HCT116 (cell line): ENCODE measurements around the gene CALU. TPM values are rescaled to one million over a fixed set of nuclear protein-coding genes. Genes with fewer than 3 reads are reported as not detected.

ENCODE experiments used
- ATAC-seq: fragments of 200-7000 bp; cut with Tn5 transposase; 2 replicates; pipeline ENCODE4 v1.9.1; 2020; ENCODE audit warnings: mild to moderate bottlenecking, moderate library complexity
- BruUV-seq: library from RNA; stranded (reverse); fragments of 400-500 nt; replicated peaks from 2 replicates; lab custom pipeline; 2021; lab: Mats Ljungman, UMichigan
- CTCF ChIA-PET: fragments of 300-600 bp; sonication (Branson Sonifier 250); formaldehyde crosslinking; loops from one replicate; lab custom pipeline; 2021; ENCODE audit warnings: antibody characterized with exemption; lab: Charles Lee
- POLR2A ChIA-PET: fragments of 300-600, 350-600 bp; sonication (Branson Sonifier 250); formaldehyde crosslinking; loops from one replicate; lab custom pipeline; 2021; ENCODE audit warnings: antibody characterized with exemption; lab: Charles Lee
- RAD21 ChIA-PET, 2 experiments: fragments of 300-600 bp; sonication (Branson Sonifier 250); formaldehyde crosslinking; loops; one replicate each; lab custom pipeline; 2023; ENCODE audit warnings: low total read pairs in 2 of 2; ENCODE audit not compliant: uncharacterized antibody in 2 of 2, unreplicated experiment in 2 of 2, low non-redundant PET in 1 of 2; lab: Charles Lee
- DNase-seq: peaks from one replicate; pipeline ENCODE4 v3.0.0-alpha.2; 2010; ENCODE audit warnings: low read depth, low spot score
- H2AFZ ChIP-seq: fragments of 200-600 bp; shearing (Covaris generic), sonication (generic); 2 replicates; pipeline ENCODE4 v1.6.1; 2017; ENCODE audit warnings: low read depth, mixed run types, mixed read lengths, antibody characterized with exemption, low read length; ENCODE audit not compliant: poor library complexity, severe bottlenecking
- H3K27ac ChIP-seq: 2 replicates; pipeline ENCODE4 v1.5.1; 2012; ENCODE audit warnings: low read depth, low read length
- H3K27me3 ChIP-seq: fragments of 200-600 bp; sonication (generic); 2 replicates; pipeline ENCODE4 v1.6.1; 2016; ENCODE audit warnings: mixed run types, low read length, mixed read lengths; ENCODE audit not compliant: insufficient read depth
- H3K36me3 ChIP-seq, 2 experiments: fragments of 200-500 bp in 1 of 2; fragments of 200-600 bp in 1 of 2; sonication (Bioruptor generic) in 1 of 2; sonication (generic) in 1 of 2; 2 replicates each; pipeline versions ENCODE4 v1.5.1 to v1.6.1; 2014 to 2016; ENCODE audit warnings: low read length in 2 of 2, inconsistent platforms in 1 of 2, mixed read lengths in 1 of 2, mixed run types in 1 of 2; ENCODE audit not compliant: insufficient read depth in 2 of 2, control insufficient read depth in 1 of 2
- H3K4me1 ChIP-seq, 2 experiments: fragments of 200-600 bp in 1 of 2; sonication (generic) in 1 of 2; 2 replicates each; pipeline versions ENCODE4 v1.5.1 to v1.6.1; 2012 to 2017; ENCODE audit warnings: low read length in 2 of 2, inconsistent platforms in 1 of 2, mild to moderate bottlenecking in 1 of 2, mixed read lengths in 1 of 2, mixed run types in 1 of 2, moderate library complexity in 1 of 2; ENCODE audit not compliant: insufficient read depth in 2 of 2, control insufficient read depth in 1 of 2
- H3K4me2 ChIP-seq: fragments of 200-600 bp; sonication (generic); 2 replicates; pipeline ENCODE4 v1.6.1; 2017; ENCODE audit warnings: mixed run types, low read length, mixed read lengths
- H3K4me3 ChIP-seq, 2 experiments: fragments of 200-600 bp in 1 of 2; sonication (generic) in 1 of 2; replicated peaks in 1 of 2; 2 replicates each; pipeline ENCODE4 v1.5.1; 2011 to 2016; ENCODE audit warnings: low read length in 2 of 2, control low read depth in 1 of 2, low read depth in 1 of 2, mild to moderate bottlenecking in 1 of 2, mixed read lengths in 1 of 2, mixed run types in 1 of 2
- H3K79me2 ChIP-seq: fragments of 200-600 bp; sonication (generic); 2 replicates; pipeline ENCODE4 v1.6.1; 2017; ENCODE audit warnings: mild to moderate bottlenecking, mixed run types, low read length, moderate library complexity, mixed read lengths; ENCODE audit not compliant: insufficient read depth
- H3K9ac ChIP-seq: fragments of 200-600 bp; sonication (generic); 2 replicates; pipeline ENCODE4 v1.6.1; 2016; ENCODE audit warnings: low read length, mixed read lengths
- H3K9me2 ChIP-seq: fragments of 200-600 bp; sonication (generic), shearing (Covaris generic); 2 replicates; pipeline ENCODE4 v1.6.1; 2017; ENCODE audit warnings: mixed run types, mild to moderate bottlenecking, moderate library complexity; ENCODE audit not compliant: insufficient read depth
- H3K9me3 ChIP-seq, 2 experiments: fragments of 200-500 bp in 1 of 2; fragments of 200-600 bp in 1 of 2; sonication (Bioruptor generic) in 1 of 2; sonication (generic) in 1 of 2; 2 replicates each; pipeline ENCODE4 v1.6.1; 2014 to 2017; ENCODE audit warnings: low read length in 2 of 2, mixed read lengths in 2 of 2, inconsistent platforms in 1 of 2, low read depth in 1 of 2, mild to moderate bottlenecking in 1 of 2, mixed run types in 1 of 2, moderate library complexity in 1 of 2; ENCODE audit not compliant: control insufficient read depth in 1 of 2, insufficient read depth in 1 of 2
- H4K20me1 ChIP-seq: fragments of 200-600 bp; sonication (generic), shearing (Covaris generic); 2 replicates; pipeline ENCODE4 v1.6.1; 2017; ENCODE audit warnings: mixed run types, mild to moderate bottlenecking, moderate library complexity; ENCODE audit not compliant: insufficient read depth
- CBX3 ChIP-seq: IDR thresholded peaks from 2 replicates; pipeline ENCODE4 v1.6.1; 2012; ENCODE audit warnings: low read depth
- CEBPB ChIP-seq: IDR thresholded peaks from 2 replicates; pipeline ENCODE4 v1.6.1; 2012; ENCODE audit warnings: low read depth
- EGR1 ChIP-seq: IDR thresholded peaks from 2 replicates; pipeline ENCODE4 v1.6.1; 2012; ENCODE audit warnings: low read depth
- ELF1 ChIP-seq: IDR thresholded peaks from 2 replicates; pipeline ENCODE4 v1.6.1; 2012; ENCODE audit warnings: low read depth, borderline replicate concordance
- EZH2 ChIP-seq: fragments of 200-600 bp; sonication (generic); IDR thresholded peaks from 2 replicates; pipeline ENCODE4 v1.6.1; 2017; ENCODE audit warnings: antibody characterized with exemption, mixed run types
- FOSL1 ChIP-seq: IDR thresholded peaks from 2 replicates; pipeline ENCODE4 v1.6.1; 2012; ENCODE audit warnings: low read depth
- JUND ChIP-seq: IDR thresholded peaks from 2 replicates; pipeline ENCODE4 v1.6.1; 2012
- POLR2A ChIP-seq: IDR thresholded peaks from 2 replicates; pipeline ENCODE4 v1.7.0; 2011; ENCODE audit warnings: borderline replicate concordance; ENCODE audit not compliant: insufficient read depth, insufficient read length; ENCODE audit errors: extremely low read depth
- POLR2AphosphoS5 ChIP-seq: IDR thresholded peaks from 2 replicates; pipeline ENCODE4 v1.6.1; 2011; ENCODE audit warnings: mild to moderate bottlenecking, low read depth, low read length, moderate library complexity
- RAD21 ChIP-seq: IDR thresholded peaks from 2 replicates; pipeline ENCODE4 v1.6.1; 2012; ENCODE audit warnings: low read depth, mild to moderate bottlenecking
- REST ChIP-seq: IDR thresholded peaks from 2 replicates; pipeline ENCODE4 v1.6.1; 2012; ENCODE audit warnings: low read depth
- SIN3A ChIP-seq: IDR thresholded peaks from 2 replicates; pipeline ENCODE4 v1.6.1; 2012; ENCODE audit warnings: low read depth
- SP1 ChIP-seq: IDR thresholded peaks from 2 replicates; pipeline ENCODE4 v1.6.1; 2012; ENCODE audit warnings: low read depth
- SRF ChIP-seq: IDR thresholded peaks from 2 replicates; pipeline ENCODE4 v1.6.1; 2012; ENCODE audit warnings: low read depth
- TCF7L2 ChIP-seq: IDR thresholded peaks from 2 replicates; pipeline ENCODE4 v1.7.0; 2011; ENCODE audit warnings: borderline replicate concordance, inconsistent platforms; ENCODE audit not compliant: insufficient read depth, insufficient read length; ENCODE audit errors: extremely low read depth
- YY1 ChIP-seq: IDR thresholded peaks from 2 replicates; pipeline ENCODE4 v1.6.1; 2011; ENCODE audit warnings: low read length, low read depth, moderate library complexity, mild to moderate bottlenecking; ENCODE audit not compliant: insufficient replicate concordance; ENCODE audit errors: extremely low read depth
- ZBTB33 ChIP-seq: IDR thresholded peaks from 2 replicates; pipeline ENCODE4 v1.6.1; 2011; ENCODE audit warnings: mild to moderate bottlenecking, low read length, moderate library complexity; ENCODE audit not compliant: insufficient replicate concordance; ENCODE audit errors: extremely low read depth
- intact Hi-C: fragments of 100-400 bp; cut with micrococcal nuclease; formaldehyde crosslinking; loops from 2 replicates; pipeline ENCODE4 v1.10.0; 2022
- total RNA-seq: library from RNA; stranded (reverse); gene quantifications from one replicate; pipeline ENCODE4 v1.2.1, GENCODE V29; 2021; ENCODE audit not compliant: unreplicated experiment

Gene CALU
- total RNA-seq, 1 experiment from 2014 or later, result 106 TPM

- Histone ChIP-seq H4K20me1 (no peaks in the 10 kb centered on the region), H3K27me3 (no peaks in the 10 kb centered on the region), H3K4me2 (no peak overlapping the region), H2AFZ (no peak overlapping the region), H3K9me2 (no peaks in the 10 kb centered on the region), H3K9me3 (no peaks in the 10 kb centered on the region), H3K79me2 (no peaks in the 10 kb centered on the region), H3K9ac (no peak overlapping the region), H3K27ac (no peak overlapping the region), H3K4me1 (no peaks in the 10 kb centered on the region), H3K36me3 (peaks cover 36 to 40% of the 10 kb centered on the region in 2 experiments), H3K4me3 (no peak overlapping the region)
- ChIA-PET POLR2A (no interaction called here), RAD21 (no interaction called here), CTCF (no interaction called here)
- DNase-seq (no peak), ATAC-seq (no peak)
- BruUV-seq, result no TSS peak
- intact Hi-C loops, result no loop called here
- TF ChIP-seq CEBPB (no peak), POLR2A (no peak), EZH2 (no peak), RAD21 (no peak), FOSL1 (no peak), YY1 (no peak), POLR2AphosphoS5 (no peak), REST (no peak), CBX3 (no peak), ELF1 (no peak), EGR1 (no peak), ZBTB33 (no peak), SIN3A (no peak), TCF7L2 (no peak), SRF (no peak), SP1 (no peak), JUND (no peak)
Observed at GRCh38 chr7:128763541-128763940, 24.4 kb downstream of the CALU start.
